GM06990 (cell line): ENCODE data around the gene GBF1.

Experiments used
- DNase-seq: peaks from one replicate; pipeline ENCODE4 v3.0.0-alpha.2; 2011; ENCODE audit not compliant: insufficient read length; ENCODE audit errors: extremely low read depth
- H3K27me3 ChIP-seq: replicated peaks from 2 replicates; pipeline ENCODE4 v1.6.0; 2011; ENCODE audit warnings: low read length; ENCODE audit not compliant: control insufficient read depth, insufficient read depth
- H3K36me3 ChIP-seq: 2 replicates; pipeline ENCODE4 v1.5.1; 2011; ENCODE audit warnings: low read length; ENCODE audit not compliant: control insufficient read depth, insufficient read depth
- H3K4me3 ChIP-seq: replicated peaks from 2 replicates; pipeline ENCODE4 v1.5.1; 2011; ENCODE audit warnings: low read depth, mild to moderate bottlenecking, control low read depth, low read length
- CTCF ChIP-seq: IDR thresholded peaks from 2 replicates; pipeline ENCODE4 v1.5.1; 2011; ENCODE audit warnings: low read length, control low read depth, mild to moderate bottlenecking, inconsistent platforms; ENCODE audit not compliant: insufficient read depth, poor library complexity, severe bottlenecking

Gene GBF1

GRCh38 chr10:102408131-102408727, 162.9 kb downstream of the GBF1 start:
- peaks cover 4% of the 10 kb centered on the region for H3K36me3 ChIP-seq
- TF ChIP-seq CTCF: no peak
- no peak for DNase-seq
- H3K4me3 ChIP-seq: no peak overlapping the region
- H3K27me3 ChIP-seq: peaks cover 6% of the 10 kb centered on the region

- H3K36me3 ChIP-seq: no peaks in the 10 kb centered on the region
- DNase-seq: no peak
- H3K4me3 ChIP-seq: peak overlapping the region; percentile 49
- peaks cover 6% of the 10 kb centered on the region for H3K27me3 ChIP-seq
- TF ChIP-seq CTCF: no peak
Observed at GRCh38 chr10:102408728-102409603, 163.6 kb downstream of the GBF1 start.

- H3K27me3 ChIP-seq: peaks cover 6% of the 10 kb centered on the region
- H3K4me3 ChIP-seq: no peak overlapping the region
- DNase-seq: no peak
- no peaks in the 10 kb centered on the region for H3K36me3 ChIP-seq
- no peak for TF ChIP-seq CTCF
Observed at GRCh38 chr10:102409604-102410428, 164.5 kb downstream of the GBF1 start.

- peaks cover 6% of the 10 kb centered on the region for H3K27me3 ChIP-seq
- TF ChIP-seq CTCF: no peak
- H3K4me3 ChIP-seq: no peak overlapping the region
- no peak for DNase-seq
- H3K36me3 ChIP-seq: no peaks in the 10 kb centered on the region
Observed at GRCh38 chr10:102410429-102411073, 165.2 kb downstream of the GBF1 start.
